Measurements from ENCODE around the gene LOXHD1.

Gene LOXHD1

GRCh38 chr18:46623541-46623940, 33.5 kb downstream of the LOXHD1 start:
- TF ChIP-seq CTCF (conservative IDR thresholded peaks at IDR 0.05; ENCODE audit: low read depth) = no peak
- no peak for DNase-seq (ENCODE audit: low spot score)
- H3K27ac ChIP-seq = peak overlapping the region; percentile 15; the same call in 1 of the 2 replicates
- CTCF ChIA-PET = interaction anchor here (0.7 to 1.4 kb wide), 2 partner anchors 56 to 343 kb away, joined by 4 to 6 read pairs; no protein-coding TSS in a partner anchor
- POLR2A ChIA-PET (ENCODE audit: low non-redundant PET) = no interaction called here

- ChIA-PET POLR2A (ENCODE audit: low non-redundant PET) (no interaction called here), CTCF (interaction anchor here (0.6 to 1.4 kb wide), 2 partner anchors 141 to 342 kb away, joined by 3 to 6 read pairs; no protein-coding TSS in a partner anchor)
- no peak overlapping the region; the same call in 1 of the 2 replicates for H3K27ac ChIP-seq
- no peak for TF ChIP-seq CTCF (conservative IDR thresholded peaks at IDR 0.05; ENCODE audit: low read depth)
- peak; percentile 8 for DNase-seq (ENCODE audit: low spot score)
Measured at GRCh38 chr18:46622999-46623398, 34.0 kb downstream of the LOXHD1 start.

- no peak for TF ChIP-seq CTCF (conservative IDR thresholded peaks at IDR 0.05; ENCODE audit: low read depth)
- CTCF ChIA-PET = interaction anchor here (0.6 to 1.4 kb wide), 2 partner anchors 141 to 342 kb away, joined by 3 to 6 read pairs; no protein-coding TSS in a partner anchor
- DNase-seq (ENCODE audit: low spot score) = no peak
- POLR2A ChIA-PET (ENCODE audit: low non-redundant PET) = no interaction called here
- H3K27ac ChIP-seq = no peak overlapping the region
Measured at GRCh38 chr18:46622451-46622850, 34.6 kb downstream of the LOXHD1 start.

- no peak overlapping the region for H3K27ac ChIP-seq
- no peak for TF ChIP-seq CTCF (conservative IDR thresholded peaks at IDR 0.05; ENCODE audit: low read depth)
- CTCF ChIA-PET = interaction anchor here (0.6 kb wide), 1 partner anchor 341 kb away, joined by 3 read pairs; no protein-coding TSS in a partner anchor
- DNase-seq (ENCODE audit: low spot score) = no peak
- POLR2A ChIA-PET (ENCODE audit: low non-redundant PET) = no interaction called here
Measured at GRCh38 chr18:46621871-46622270, 35.1 kb downstream of the LOXHD1 start.

GRCh38 chr18:46621111-46621766, 35.8 kb downstream of the LOXHD1 start:
- CTCF ChIA-PET = interaction anchor here (0.6 kb wide), 1 partner anchor 340 kb away, joined by 3 read pairs; no protein-coding TSS in a partner anchor
- no peak for DNase-seq (ENCODE audit: low spot score)
- POLR2A ChIA-PET (ENCODE audit: low non-redundant PET) = no interaction called here
- no peak for TF ChIP-seq CTCF (conservative IDR thresholded peaks at IDR 0.05; ENCODE audit: low read depth)
- H3K27ac ChIP-seq = no peak overlapping the region

GRCh38 chr18:46619559-46619958, 37.5 kb downstream of the LOXHD1 start:
- TF ChIP-seq CTCF (conservative IDR thresholded peaks at IDR 0.05; ENCODE audit: low read depth) = no peak
- CTCF ChIA-PET = no interaction called here
- H3K27ac ChIP-seq = no peak overlapping the region
- POLR2A ChIA-PET (ENCODE audit: low non-redundant PET) = no interaction called here
- no peak for DNase-seq (ENCODE audit: low spot score)

All from RWPE1 (cell line).